ENCODE results near the gene CTDSPL. TPM values are rescaled to one million over a fixed set of nuclear protein-coding genes. Genes with fewer than 3 reads are reported as not detected.

CTDSPL gene
- total RNA-seq, 1 experiment from 2014 or later: 16.6 TPM

DNA sequence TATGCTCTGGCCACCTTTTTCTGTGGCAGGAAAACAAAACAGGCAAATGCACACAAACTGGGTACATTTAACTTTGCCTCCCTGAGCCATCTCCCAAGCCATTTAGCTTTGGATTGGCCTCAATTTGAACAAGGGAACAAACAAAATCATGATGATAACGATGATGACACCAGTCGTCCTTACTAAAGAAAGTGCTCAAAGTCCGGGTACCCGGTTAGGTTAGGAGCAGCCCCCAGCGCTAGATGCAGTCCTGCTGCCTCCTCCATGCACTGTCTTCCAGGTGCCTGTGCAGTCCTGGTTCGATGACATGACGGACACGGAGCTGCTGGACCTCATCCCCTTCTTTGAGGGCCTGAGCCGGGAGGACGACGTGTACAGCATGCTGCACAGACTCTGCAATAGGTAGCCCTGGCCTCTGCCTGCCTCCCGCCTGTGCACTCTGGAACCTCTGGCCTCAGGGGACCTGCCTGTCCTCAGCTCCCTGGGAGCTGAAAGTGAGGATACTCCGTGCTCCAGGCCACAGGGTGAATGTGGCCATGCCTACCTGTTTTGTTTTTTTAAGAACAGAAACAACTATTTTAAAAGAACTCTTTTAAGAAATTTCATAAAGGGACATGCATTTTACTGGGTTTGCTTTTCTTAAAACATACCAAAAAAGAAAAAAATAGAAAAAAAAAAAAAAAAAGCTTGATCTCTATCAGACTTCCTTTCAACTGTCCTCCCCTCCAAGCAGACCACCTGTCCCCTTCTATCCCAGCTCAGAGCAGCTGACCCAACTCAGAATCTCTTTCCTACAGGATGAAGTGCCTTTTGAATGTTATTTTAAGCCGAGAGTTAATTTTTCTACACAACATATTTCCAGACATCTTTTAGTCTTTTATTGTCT, 119.0 kb downstream of the CTDSPL start:
- ChIA-PET CTCF (interaction anchor here (0.6 kb wide), 1 partner anchor 257 kb away, joined by 7 read pairs; no protein-coding TSS in a partner anchor), POLR2A (no interaction called here)
- H3K4me1 ChIP-seq (ENCODE audit: control insufficient read depth, insufficient read depth, low read length): no peaks in the 10 kb centered on the region
- TF ChIP-seq SIN3A (IDR thresholded peaks at IDR 0.05; ENCODE audit: borderline replicate concordance, insufficient read depth, low read depth, low read length): no peak
- TF ChIP-seq TCF7L2 (IDR thresholded peaks at IDR 0.05; ENCODE audit: low read depth, low read length): no peak
- TF ChIP-seq, protein P1, sequence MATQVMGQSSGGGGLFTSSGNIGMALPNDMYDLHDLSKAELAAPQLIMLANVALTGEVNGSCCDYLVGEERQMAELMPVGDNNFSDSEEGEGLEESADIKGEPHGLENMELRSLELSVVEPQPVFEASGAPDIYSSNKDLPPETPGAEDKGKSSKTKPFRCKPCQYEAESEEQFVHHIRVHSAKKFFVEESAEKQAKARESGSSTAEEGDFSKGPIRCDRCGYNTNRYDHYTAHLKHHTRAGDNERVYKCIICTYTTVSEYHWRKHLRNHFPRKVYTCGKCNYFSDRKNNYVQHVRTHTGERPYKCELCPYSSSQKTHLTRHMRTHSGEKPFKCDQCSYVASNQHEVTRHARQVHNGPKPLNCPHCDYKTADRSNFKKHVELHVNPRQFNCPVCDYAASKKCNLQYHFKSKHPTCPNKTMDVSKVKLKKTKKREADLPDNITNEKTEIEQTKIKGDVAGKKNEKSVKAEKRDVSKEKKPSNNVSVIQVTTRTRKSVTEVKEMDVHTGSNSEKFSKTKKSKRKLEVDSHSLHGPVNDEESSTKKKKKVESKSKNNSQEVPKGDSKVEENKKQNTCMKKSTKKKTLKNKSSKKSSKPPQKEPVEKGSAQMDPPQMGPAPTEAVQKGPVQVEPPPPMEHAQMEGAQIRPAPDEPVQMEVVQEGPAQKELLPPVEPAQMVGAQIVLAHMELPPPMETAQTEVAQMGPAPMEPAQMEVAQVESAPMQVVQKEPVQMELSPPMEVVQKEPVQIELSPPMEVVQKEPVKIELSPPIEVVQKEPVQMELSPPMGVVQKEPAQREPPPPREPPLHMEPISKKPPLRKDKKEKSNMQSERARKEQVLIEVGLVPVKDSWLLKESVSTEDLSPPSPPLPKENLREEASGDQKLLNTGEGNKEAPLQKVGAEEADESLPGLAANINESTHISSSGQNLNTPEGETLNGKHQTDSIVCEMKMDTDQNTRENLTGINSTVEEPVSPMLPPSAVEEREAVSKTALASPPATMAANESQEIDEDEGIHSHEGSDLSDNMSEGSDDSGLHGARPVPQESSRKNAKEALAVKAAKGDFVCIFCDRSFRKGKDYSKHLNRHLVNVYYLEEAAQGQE (IDR thresholded peaks at IDR 0.05; ENCODE audit: insufficient read depth in 1 of 2, low read depth in 2 of 2, low read length in 1 of 2): no peak
- no peak for TF ChIP-seq POLR2AphosphoS5 (IDR thresholded peaks at IDR 0.05; ENCODE audit: low read depth, low read length)
- TF ChIP-seq, protein P2, sequence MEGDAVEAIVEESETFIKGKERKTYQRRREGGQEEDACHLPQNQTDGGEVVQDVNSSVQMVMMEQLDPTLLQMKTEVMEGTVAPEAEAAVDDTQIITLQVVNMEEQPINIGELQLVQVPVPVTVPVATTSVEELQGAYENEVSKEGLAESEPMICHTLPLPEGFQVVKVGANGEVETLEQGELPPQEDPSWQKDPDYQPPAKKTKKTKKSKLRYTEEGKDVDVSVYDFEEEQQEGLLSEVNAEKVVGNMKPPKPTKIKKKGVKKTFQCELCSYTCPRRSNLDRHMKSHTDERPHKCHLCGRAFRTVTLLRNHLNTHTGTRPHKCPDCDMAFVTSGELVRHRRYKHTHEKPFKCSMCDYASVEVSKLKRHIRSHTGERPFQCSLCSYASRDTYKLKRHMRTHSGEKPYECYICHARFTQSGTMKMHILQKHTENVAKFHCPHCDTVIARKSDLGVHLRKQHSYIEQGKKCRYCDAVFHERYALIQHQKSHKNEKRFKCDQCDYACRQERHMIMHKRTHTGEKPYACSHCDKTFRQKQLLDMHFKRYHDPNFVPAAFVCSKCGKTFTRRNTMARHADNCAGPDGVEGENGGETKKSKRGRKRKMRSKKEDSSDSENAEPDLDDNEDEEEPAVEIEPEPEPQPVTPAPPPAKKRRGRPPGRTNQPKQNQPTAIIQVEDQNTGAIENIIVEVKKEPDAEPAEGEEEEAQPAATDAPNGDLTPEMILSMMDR (IDR thresholded peaks at IDR 0.05): no peak
- no peak overlapping the region for H3K4me3 ChIP-seq (ENCODE audit: low read depth in 2 of 2, low read length in 2 of 2)
- H3K27ac ChIP-seq (ENCODE audit: low read length): no peak overlapping the region
- H3K36me3 ChIP-seq (ENCODE audit: control insufficient read depth, insufficient read depth, low read length): no peaks in the 10 kb centered on the region
- H3K27me3 ChIP-seq (ENCODE audit: control insufficient read depth, insufficient read depth, low read length): no peaks in the 10 kb centered on the region
- DNase-seq (ENCODE audit: low read depth, low spot score) (no peak), ATAC-seq (no peak)
- in situ Hi-C loops (cut with HindIII; ENCODE audit: low pct_unique_long_range_greater_than_20kb, low sequenced_read_pairs) (no loop called here), intact Hi-C loops (cut with micrococcal nuclease; ENCODE audit: unreplicated experiment) (no loop called here)
- no TSS peak for BruUV-seq (replicated peaks)
- no peaks in the 10 kb centered on the region for H3K9me3 ChIP-seq (ENCODE audit: control insufficient read depth, insufficient read depth, low read depth, low read length)

DNA sequence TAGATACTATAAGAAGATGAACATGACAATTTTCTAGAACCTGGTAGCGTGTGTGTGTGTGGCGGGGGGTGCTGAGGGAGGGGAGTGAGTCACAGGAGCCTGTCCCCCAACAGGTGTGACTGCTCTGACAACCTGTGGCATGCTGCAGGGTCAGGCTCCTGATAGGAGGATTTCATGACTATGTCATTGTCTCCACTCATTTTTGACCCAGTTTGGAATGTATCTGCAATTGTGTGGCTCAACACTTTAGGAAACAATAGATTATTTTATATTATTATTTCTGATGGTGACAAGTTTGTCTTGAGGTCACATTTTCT, 119.6 kb downstream of the CTDSPL start:
- Histone ChIP-seq H3K9me3 (ENCODE audit: control insufficient read depth, insufficient read depth, low read depth, low read length) (no peaks in the 10 kb centered on the region), H3K27me3 (ENCODE audit: control insufficient read depth, insufficient read depth, low read length) (no peaks in the 10 kb centered on the region), H3K36me3 (ENCODE audit: control insufficient read depth, insufficient read depth, low read length) (no peaks in the 10 kb centered on the region), H3K4me3 (ENCODE audit: low read depth in 2 of 2, low read length in 2 of 2) (no peak overlapping the region), H3K27ac (ENCODE audit: low read length) (no peak overlapping the region), H3K4me1 (ENCODE audit: control insufficient read depth, insufficient read depth, low read length) (no peaks in the 10 kb centered on the region)
- BruUV-seq (replicated peaks): no TSS peak
- ChIA-PET POLR2A (no interaction called here), CTCF (interaction anchor here (0.6 kb wide), 1 partner anchor 257 kb away, joined by 7 read pairs; no protein-coding TSS in a partner anchor)
- intact Hi-C loops (cut with micrococcal nuclease; ENCODE audit: unreplicated experiment): no loop called here
- ATAC-seq (no peak), DNase-seq (ENCODE audit: low read depth, low spot score) (no peak)
- in situ Hi-C loops (cut with HindIII; ENCODE audit: low pct_unique_long_range_greater_than_20kb, low sequenced_read_pairs): no loop called here
- no peak for TF ChIP-seq TCF7L2 (IDR thresholded peaks at IDR 0.05; ENCODE audit: low read depth, low read length)

DNA sequence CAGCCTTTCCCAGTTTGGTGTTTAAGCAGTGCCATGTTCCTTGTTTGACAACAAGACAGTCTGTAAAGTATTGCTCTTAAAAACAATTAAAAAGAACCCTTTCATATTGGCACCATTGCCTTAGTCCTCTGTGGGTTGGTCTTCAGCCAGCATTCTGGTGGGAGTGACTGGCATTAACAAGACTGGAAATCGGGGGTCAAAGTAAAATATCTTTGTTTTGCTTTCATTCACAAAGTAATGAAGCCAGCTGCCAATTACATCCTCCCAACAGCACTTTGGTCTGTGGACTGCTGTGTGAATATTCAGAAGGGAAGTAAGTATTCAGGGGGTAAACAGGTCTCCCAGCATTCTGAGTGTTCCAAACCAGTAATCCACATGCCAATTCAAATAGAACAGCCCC, 120.7 kb downstream of the CTDSPL start:
- Histone ChIP-seq H3K4me3 (ENCODE audit: low read depth in 2 of 2, low read length in 2 of 2) (no peak overlapping the region), H3K4me1 (ENCODE audit: control insufficient read depth, insufficient read depth, low read length) (no peaks in the 10 kb centered on the region), H3K9me3 (ENCODE audit: control insufficient read depth, insufficient read depth, low read depth, low read length) (no peaks in the 10 kb centered on the region), H3K36me3 (ENCODE audit: control insufficient read depth, insufficient read depth, low read length) (no peaks in the 10 kb centered on the region), H3K27ac (ENCODE audit: low read length) (no peak overlapping the region), H3K27me3 (ENCODE audit: control insufficient read depth, insufficient read depth, low read length) (no peaks in the 10 kb centered on the region)
- DNase-seq (ENCODE audit: low read depth, low spot score) (no peak), ATAC-seq (no peak)
- ChIA-PET CTCF (no interaction called here), POLR2A (no interaction called here)
- BruUV-seq (replicated peaks): no TSS peak
- in situ Hi-C loops (cut with HindIII; ENCODE audit: low pct_unique_long_range_greater_than_20kb, low sequenced_read_pairs): no loop called here
- intact Hi-C loops (cut with micrococcal nuclease; ENCODE audit: unreplicated experiment): no loop called here
- TF ChIP-seq, protein P2 (IDR thresholded peaks at IDR 0.05): no peak
- TF ChIP-seq, protein P1 (IDR thresholded peaks at IDR 0.05; ENCODE audit: insufficient read depth in 1 of 2, low read depth in 2 of 2, low read length in 1 of 2): no peak
- no peak for TF ChIP-seq TCF7L2 (IDR thresholded peaks at IDR 0.05; ENCODE audit: low read depth, low read length)
- TF ChIP-seq POLR2AphosphoS5 (IDR thresholded peaks at IDR 0.05; ENCODE audit: low read depth, low read length): no peak
- TF ChIP-seq SIN3A (IDR thresholded peaks at IDR 0.05; ENCODE audit: borderline replicate concordance, insufficient read depth, low read depth, low read length): no peak
